Panc1 (cell line): ENCODE data around the gene GRIN2C. TPM values are rescaled to one million over a fixed set of nuclear protein-coding genes. Genes with fewer than 3 reads are reported as not detected.

Source experiments
- ATAC-seq: fragments of 200-7000 bp; cut with Tn5 transposase; 2 replicates; pipeline ENCODE4 v1.9.1; 2020; ENCODE audit warnings: mild to moderate bottlenecking, moderate library complexity
- BruUV-seq: library from RNA; stranded (reverse); fragments of 400-500 nt; replicated peaks from 2 replicates; lab custom pipeline; 2021; lab: Mats Ljungman, UMichigan
- CTCF ChIA-PET: fragments of 300-600 bp; sonication (Branson Sonifier 250); formaldehyde crosslinking; loops from one replicate; lab custom pipeline; 2022; ENCODE audit warnings: antibody characterized with exemption; lab: Charles Lee
- POLR2A ChIA-PET: fragments of 300-600 bp; sonication (Branson Sonifier 250); formaldehyde crosslinking; loops from one replicate; lab custom pipeline; 2022; ENCODE audit warnings: antibody characterized with exemption; lab: Charles Lee
- DNase-seq: peaks from one replicate; pipeline ENCODE4 v3.0.0-alpha.2; 2010; ENCODE audit warnings: low read depth, low spot score
- H3K27ac ChIP-seq: 2 replicates; pipeline ENCODE4 v1.5.1; 2011; ENCODE audit warnings: mild to moderate bottlenecking, low read length, inconsistent platforms
- H3K27me3 ChIP-seq: fragments of 200-500 bp; sonication (Bioruptor generic); 2 replicates; pipeline ENCODE4 v1.6.0; 2014; ENCODE audit warnings: low read length, inconsistent platforms; ENCODE audit not compliant: control insufficient read depth, insufficient read depth
- H3K36me3 ChIP-seq: fragments of 200-500 bp; sonication (Bioruptor generic); 2 replicates; pipeline ENCODE4 v1.5.1; 2014; ENCODE audit warnings: inconsistent platforms, mild to moderate bottlenecking, low read length, moderate library complexity; ENCODE audit not compliant: control insufficient read depth, insufficient read depth
- H3K4me1 ChIP-seq: 2 replicates; pipeline ENCODE4 v1.5.1; 2011; ENCODE audit warnings: inconsistent platforms, mild to moderate bottlenecking, low read length, moderate library complexity; ENCODE audit not compliant: control insufficient read depth, insufficient read depth
- H3K4me3 ChIP-seq, 2 experiments: 2 replicates each; pipeline ENCODE4 v1.5.1; 2011 to 2012; ENCODE audit warnings: low read depth in 2 of 2, low read length in 2 of 2, mild to moderate bottlenecking in 2 of 2, inconsistent platforms in 1 of 2, moderate library complexity in 1 of 2
- H3K9me3 ChIP-seq: fragments of 200-500 bp; sonication (Bioruptor generic); 2 replicates; pipeline ENCODE4 v1.5.1; 2014; ENCODE audit warnings: low read depth, mild to moderate bottlenecking, inconsistent platforms, low read length, moderate library complexity; ENCODE audit not compliant: control insufficient read depth, insufficient read depth
- POLR2AphosphoS5 ChIP-seq: IDR thresholded peaks from 2 replicates; pipeline ENCODE4 v1.6.1; 2012; ENCODE audit warnings: mild to moderate bottlenecking, low read depth, low read length, moderate library complexity
- SIN3A ChIP-seq: IDR thresholded peaks from 2 replicates; pipeline ENCODE4 v1.6.1; 2012; ENCODE audit warnings: low read depth, mild to moderate bottlenecking, low read length, moderate library complexity, borderline replicate concordance; ENCODE audit not compliant: insufficient read depth
- TCF7L2 ChIP-seq: IDR thresholded peaks from 2 replicates; pipeline ENCODE4 v1.6.1; 2011; ENCODE audit warnings: mild to moderate bottlenecking, low read depth, low read length, inconsistent platforms
- in situ Hi-C: cut with HindIII; loops from 2 replicates; pipeline ENCODE4 v1.10.0; 2016; ENCODE audit warnings: low sequenced_read_pairs, low pct_unique_long_range_greater_than_20kb
- intact Hi-C: fragments of 100-400 bp; cut with micrococcal nuclease; formaldehyde crosslinking; loops from one replicate; pipeline ENCODE4 v1.10.0; 2022; ENCODE audit not compliant: unreplicated experiment
- total RNA-seq: library from RNA; stranded (reverse); gene quantifications from one replicate; pipeline ENCODE4 v1.2.1, GENCODE V29; 2021; ENCODE audit not compliant: unreplicated experiment
- TF ChIP-seq, protein P1 (sequence below), 2 experiments: IDR thresholded peaks; 2 replicates each; pipeline ENCODE4 v1.6.1; 2011 to 2012; ENCODE audit warnings: low read depth in 2 of 2, control low read depth in 1 of 2, low read length in 1 of 2, mild to moderate bottlenecking in 1 of 2, moderate library complexity in 1 of 2; ENCODE audit not compliant: insufficient read depth in 1 of 2
- TF ChIP-seq, protein P2 (sequence below): fragments of 450-650 bp; IDR thresholded peaks from 2 replicates; pipeline ENCODE4 v1.5.1; 2017; ENCODE audit warnings: mild to moderate bottlenecking

The GRIN2C gene
- total RNA-seq, 1 experiment from 2014 or later, result 0.10 TPM

DNA sequence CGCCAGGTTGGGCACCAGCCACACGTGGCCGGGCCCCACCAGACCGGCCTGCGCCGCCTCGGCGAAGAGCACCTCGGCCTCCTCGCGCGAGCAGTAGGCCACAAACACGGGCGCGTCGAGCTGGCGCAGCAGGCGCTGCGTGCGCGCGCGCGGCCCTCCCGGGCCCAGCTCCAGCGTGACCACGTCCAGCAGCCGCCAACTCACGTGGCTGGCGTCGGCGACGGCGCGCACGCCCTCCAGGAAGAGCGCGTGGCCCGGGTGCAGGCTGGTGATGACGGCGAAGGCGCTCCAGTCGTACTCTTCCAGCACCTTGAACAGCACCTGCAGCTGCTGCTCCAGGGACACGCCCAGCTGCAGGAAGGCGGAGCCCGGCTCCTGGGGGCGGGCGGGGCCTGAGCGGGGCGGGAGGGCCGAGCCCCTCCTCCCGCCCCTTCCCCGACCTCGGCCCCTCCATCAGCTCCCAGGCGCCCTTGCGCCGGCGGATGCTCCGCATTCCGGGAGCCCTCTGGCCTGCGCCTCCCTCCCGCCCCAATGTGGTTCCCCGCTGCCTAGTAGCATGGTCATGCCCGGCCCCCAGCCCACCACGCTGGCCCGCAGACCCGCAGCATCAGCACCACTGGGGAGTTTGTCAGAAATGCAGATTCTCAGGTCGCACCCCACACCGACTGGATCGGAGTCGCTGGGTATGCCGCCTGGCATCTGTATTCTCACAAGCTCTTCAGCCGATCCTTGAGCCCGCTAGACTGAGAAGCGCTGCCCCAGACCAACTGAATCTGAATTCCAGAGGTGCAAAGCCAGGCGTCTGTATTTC, 7.2 kb downstream of the GRIN2C start:
- BruUV-seq, result no TSS peak
- DNase-seq (no peak), ATAC-seq (no peak)
- POLR2A ChIA-PET, result no interaction called here
- H3K4me3 ChIP-seq, result no peak overlapping the region
- H3K9me3 ChIP-seq, result no peaks in the 10 kb centered on the region
- no peaks in the 10 kb centered on the region for H3K4me1 ChIP-seq
- no peaks in the 10 kb centered on the region for H3K36me3 ChIP-seq
- H3K27ac ChIP-seq, result no peak overlapping the region
- CTCF ChIA-PET, result interaction anchor here (1.3 kb wide), 1 partner anchor 10 kb away, joined by 4 read pairs; no protein-coding TSS in a partner anchor
- H3K27me3 ChIP-seq, result peaks cover 6% of the 10 kb centered on the region; the same call in 1 of the 2 replicates
- in situ Hi-C loops, result no loop called here
- intact Hi-C loops, result no loop called here
- no peak for TF ChIP-seq SIN3A
- TF ChIP-seq, protein P1, sequence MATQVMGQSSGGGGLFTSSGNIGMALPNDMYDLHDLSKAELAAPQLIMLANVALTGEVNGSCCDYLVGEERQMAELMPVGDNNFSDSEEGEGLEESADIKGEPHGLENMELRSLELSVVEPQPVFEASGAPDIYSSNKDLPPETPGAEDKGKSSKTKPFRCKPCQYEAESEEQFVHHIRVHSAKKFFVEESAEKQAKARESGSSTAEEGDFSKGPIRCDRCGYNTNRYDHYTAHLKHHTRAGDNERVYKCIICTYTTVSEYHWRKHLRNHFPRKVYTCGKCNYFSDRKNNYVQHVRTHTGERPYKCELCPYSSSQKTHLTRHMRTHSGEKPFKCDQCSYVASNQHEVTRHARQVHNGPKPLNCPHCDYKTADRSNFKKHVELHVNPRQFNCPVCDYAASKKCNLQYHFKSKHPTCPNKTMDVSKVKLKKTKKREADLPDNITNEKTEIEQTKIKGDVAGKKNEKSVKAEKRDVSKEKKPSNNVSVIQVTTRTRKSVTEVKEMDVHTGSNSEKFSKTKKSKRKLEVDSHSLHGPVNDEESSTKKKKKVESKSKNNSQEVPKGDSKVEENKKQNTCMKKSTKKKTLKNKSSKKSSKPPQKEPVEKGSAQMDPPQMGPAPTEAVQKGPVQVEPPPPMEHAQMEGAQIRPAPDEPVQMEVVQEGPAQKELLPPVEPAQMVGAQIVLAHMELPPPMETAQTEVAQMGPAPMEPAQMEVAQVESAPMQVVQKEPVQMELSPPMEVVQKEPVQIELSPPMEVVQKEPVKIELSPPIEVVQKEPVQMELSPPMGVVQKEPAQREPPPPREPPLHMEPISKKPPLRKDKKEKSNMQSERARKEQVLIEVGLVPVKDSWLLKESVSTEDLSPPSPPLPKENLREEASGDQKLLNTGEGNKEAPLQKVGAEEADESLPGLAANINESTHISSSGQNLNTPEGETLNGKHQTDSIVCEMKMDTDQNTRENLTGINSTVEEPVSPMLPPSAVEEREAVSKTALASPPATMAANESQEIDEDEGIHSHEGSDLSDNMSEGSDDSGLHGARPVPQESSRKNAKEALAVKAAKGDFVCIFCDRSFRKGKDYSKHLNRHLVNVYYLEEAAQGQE (IDR thresholded peaks at IDR 0.05; ENCODE audit: insufficient read depth in 1 of 2, low read depth in 2 of 2, low read length in 1 of 2), result peak in 1 of 2 experiments; percentile 69; a peak in 2 of 4 replicates

DNA sequence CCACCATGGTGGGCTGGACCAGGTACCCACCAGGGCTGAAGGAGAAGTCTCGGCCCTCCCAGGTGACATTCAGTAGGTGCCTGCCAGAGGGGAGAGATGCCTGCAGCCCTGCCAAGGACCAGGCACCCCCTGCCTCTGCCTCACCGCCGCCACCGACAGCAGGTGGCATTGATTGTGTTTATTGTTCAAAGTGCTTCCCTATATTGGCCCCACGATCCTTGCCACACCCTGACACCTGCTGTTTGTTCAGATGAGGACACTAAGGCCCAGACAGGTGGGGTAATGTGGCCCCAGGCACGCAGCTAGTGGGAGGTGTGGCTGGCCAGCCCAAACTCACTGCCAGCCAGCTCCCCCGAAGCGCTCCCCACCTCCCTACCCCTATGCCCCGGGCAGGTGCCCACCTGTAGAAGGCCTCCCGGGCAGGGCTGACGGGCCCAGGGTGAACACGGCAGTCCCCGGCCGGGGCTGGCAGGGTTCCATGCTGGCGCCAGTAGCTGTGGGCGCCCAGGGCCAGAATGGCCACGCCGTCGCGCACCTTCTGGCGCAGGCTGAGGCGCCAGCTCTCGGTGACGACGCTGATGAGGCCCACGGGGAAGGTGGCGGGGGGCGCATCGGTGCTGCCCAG, 8.0 kb downstream of the GRIN2C start:
- intact Hi-C loops (no loop called here), in situ Hi-C loops (no loop called here)
- Histone ChIP-seq H3K27me3 (peaks cover 6% of the 10 kb centered on the region; the same call in 1 of the 2 replicates), H3K4me1 (no peaks in the 10 kb centered on the region), H3K9me3 (no peaks in the 10 kb centered on the region), H3K4me3 (no peak overlapping the region), H3K36me3 (no peaks in the 10 kb centered on the region), H3K27ac (no peak overlapping the region)
- no peak for DNase-seq
- TF ChIP-seq, protein P2, sequence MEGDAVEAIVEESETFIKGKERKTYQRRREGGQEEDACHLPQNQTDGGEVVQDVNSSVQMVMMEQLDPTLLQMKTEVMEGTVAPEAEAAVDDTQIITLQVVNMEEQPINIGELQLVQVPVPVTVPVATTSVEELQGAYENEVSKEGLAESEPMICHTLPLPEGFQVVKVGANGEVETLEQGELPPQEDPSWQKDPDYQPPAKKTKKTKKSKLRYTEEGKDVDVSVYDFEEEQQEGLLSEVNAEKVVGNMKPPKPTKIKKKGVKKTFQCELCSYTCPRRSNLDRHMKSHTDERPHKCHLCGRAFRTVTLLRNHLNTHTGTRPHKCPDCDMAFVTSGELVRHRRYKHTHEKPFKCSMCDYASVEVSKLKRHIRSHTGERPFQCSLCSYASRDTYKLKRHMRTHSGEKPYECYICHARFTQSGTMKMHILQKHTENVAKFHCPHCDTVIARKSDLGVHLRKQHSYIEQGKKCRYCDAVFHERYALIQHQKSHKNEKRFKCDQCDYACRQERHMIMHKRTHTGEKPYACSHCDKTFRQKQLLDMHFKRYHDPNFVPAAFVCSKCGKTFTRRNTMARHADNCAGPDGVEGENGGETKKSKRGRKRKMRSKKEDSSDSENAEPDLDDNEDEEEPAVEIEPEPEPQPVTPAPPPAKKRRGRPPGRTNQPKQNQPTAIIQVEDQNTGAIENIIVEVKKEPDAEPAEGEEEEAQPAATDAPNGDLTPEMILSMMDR, result no peak
- TF ChIP-seq SIN3A, result no peak
- TF ChIP-seq TCF7L2, result no peak
- TF ChIP-seq, protein P1 (IDR thresholded peaks at IDR 0.05; ENCODE audit: insufficient read depth in 1 of 2, low read depth in 2 of 2, low read length in 1 of 2), result no peak
- TF ChIP-seq POLR2AphosphoS5, result no peak
- no peak for ATAC-seq
- ChIA-PET POLR2A (no interaction called here), CTCF (interaction anchor here (0.6 to 1.3 kb wide), 2 partner anchors 11 to 112 kb away, joined by 4 read pairs; no protein-coding TSS in a partner anchor)
- no TSS peak for BruUV-seq
